Type B pancreatic cell (in vitro differentiated cells): ENCODE measurements around the gene NLGN4Y. TPM values are rescaled to one million over a fixed set of nuclear protein-coding genes. Genes with fewer than 3 reads are reported as not detected.

Experiments
- DNase-seq: peaks from one replicate; pipeline ENCODE4 v3.0.0; 2021; ENCODE audit warnings: mixed read lengths; ENCODE audit not compliant: unreplicated experiment; ENCODE audit errors: extremely low spot score
- H3K27ac Mint-ChIP-seq: 2 replicates; pipeline ENCODE4 v1.8.0; 2021; ENCODE audit warnings: mild to moderate bottlenecking, mixed read lengths
- H3K27me3 Mint-ChIP-seq: 2 replicates; pipeline ENCODE4 v1.8.0; 2021; ENCODE audit warnings: mixed read lengths
- H3K36me3 Mint-ChIP-seq: 2 replicates; pipeline ENCODE4 v1.8.0; 2021; ENCODE audit warnings: mixed read lengths
- H3K4me1 Mint-ChIP-seq: one replicate; pipeline ENCODE4 v1.8.0; 2021; ENCODE audit warnings: mixed read lengths; ENCODE audit not compliant: unreplicated experiment
- H3K4me3 Mint-ChIP-seq: 2 replicates; pipeline ENCODE4 v1.8.0; 2021; ENCODE audit warnings: mild to moderate bottlenecking, mixed read lengths
- H3K9me3 Mint-ChIP-seq: 2 replicates; pipeline ENCODE4 v1.8.0; 2021; ENCODE audit warnings: mixed read lengths
- CTCF ChIP-seq: fragments of 200-600 bp; sonication (generic); conservative IDR thresholded peaks from 2 replicates; pipeline ENCODE4 v1.5.0; 2021; ENCODE audit warnings: antibody characterized with exemption, mild to moderate bottlenecking
- total RNA-seq: library from RNA; stranded (reverse); gene quantifications from 2 replicates; pipeline ENCODE4 v1.2.1, GENCODE V29; 2021; ENCODE audit warnings: low replicate concordance

Gene NLGN4Y
- total RNA-seq, 1 donor from 2014 or later, result not detected

DNA sequence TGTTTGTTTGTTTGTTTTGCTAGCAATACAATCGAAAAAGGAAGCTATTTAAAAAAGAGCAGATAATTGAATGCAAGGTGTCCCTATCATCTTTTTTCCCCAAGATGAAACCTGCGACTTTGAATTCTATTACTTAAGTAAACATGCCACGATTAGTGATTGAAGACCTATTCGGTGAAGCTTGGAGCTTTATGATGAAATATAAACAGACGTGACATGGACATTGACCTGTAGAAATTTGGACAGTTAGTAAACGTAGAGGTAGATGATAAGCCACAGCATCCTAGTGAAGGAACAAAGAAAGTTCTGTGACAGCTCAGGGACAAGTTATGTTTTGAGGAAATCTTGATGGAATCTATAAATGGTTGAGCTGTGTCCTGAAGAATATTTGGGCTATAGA, 103.9 kb downstream of the NLGN4Y start:
- TF ChIP-seq CTCF, result no peak

DNA sequence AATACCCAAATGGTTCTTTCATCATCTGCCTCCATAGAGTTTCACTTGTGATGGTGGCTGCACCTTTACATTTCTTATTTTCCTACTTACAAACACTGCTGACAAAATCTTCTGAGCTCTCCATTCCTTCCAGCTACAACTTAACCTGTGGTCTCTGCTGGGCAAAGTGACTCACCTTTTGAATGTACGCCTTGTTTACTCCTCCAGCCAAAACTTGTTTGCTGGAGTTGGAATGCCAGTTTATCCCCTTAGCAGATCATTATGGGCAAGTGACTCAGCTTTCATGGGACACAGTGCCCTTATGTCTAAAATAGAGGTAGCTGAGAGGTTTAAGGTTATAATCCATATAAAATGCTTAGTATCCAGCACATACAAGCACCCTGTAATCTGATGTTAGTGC, 107.3 kb downstream of the NLGN4Y start:
- no peak overlapping the region for H3K27ac Mint-ChIP-seq
- H3K36me3 Mint-ChIP-seq, result no peaks in the 10 kb centered on the region
- H3K9me3 Mint-ChIP-seq, result no peaks in the 10 kb centered on the region
- no peak for DNase-seq
- no peak for TF ChIP-seq CTCF
- H3K4me1 Mint-ChIP-seq, result no peaks in the 10 kb centered on the region
- no peaks in the 10 kb centered on the region for H3K27me3 Mint-ChIP-seq
- H3K4me3 Mint-ChIP-seq, result no peak overlapping the region

More for the DNA sequence above, 103.9 kb downstream of the NLGN4Y start:
- Mint-ChIP-seq H3K36me3 (no peaks in the 10 kb centered on the region), H3K4me1 (no peaks in the 10 kb centered on the region), H3K9me3 (no peaks in the 10 kb centered on the region), H3K27me3 (no peaks in the 10 kb centered on the region), H3K27ac (no peak overlapping the region), H3K4me3 (no peak overlapping the region)
- no peak for DNase-seq

- no peak for DNase-seq
Measured at GRCh38 chrY:14633718-14634117, 109.4 kb downstream of the NLGN4Y start.

DNA sequence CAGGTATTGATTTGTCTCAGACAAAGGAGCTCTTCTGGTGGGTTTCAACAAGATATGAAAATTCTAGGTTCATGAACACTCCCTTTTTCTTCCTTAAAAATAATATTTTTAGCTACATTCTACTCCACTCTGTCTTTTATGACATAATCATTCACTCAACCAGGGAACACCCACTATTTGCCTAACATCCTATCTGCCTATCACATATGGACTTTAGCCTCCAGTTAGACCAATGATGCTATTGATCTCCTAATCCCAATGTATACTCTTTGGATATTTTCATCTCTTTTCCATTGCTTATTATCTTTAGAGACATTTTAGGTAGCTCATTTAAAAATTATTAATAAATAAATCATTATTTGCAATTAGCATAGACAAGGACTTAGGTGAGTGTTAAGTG, 110.6 kb downstream of the NLGN4Y start:
- H3K4me3 Mint-ChIP-seq, result no peak overlapping the region
- DNase-seq, result no peak
- H3K9me3 Mint-ChIP-seq, result no peaks in the 10 kb centered on the region
- no peak overlapping the region for H3K27ac Mint-ChIP-seq
- H3K27me3 Mint-ChIP-seq, result no peaks in the 10 kb centered on the region
- no peaks in the 10 kb centered on the region for H3K36me3 Mint-ChIP-seq
- no peaks in the 10 kb centered on the region for H3K4me1 Mint-ChIP-seq
- TF ChIP-seq CTCF, result no peak

More at GRCh38 chrY:14633718-14634117, 109.4 kb downstream of the NLGN4Y start:
- H3K9me3 Mint-ChIP-seq, result no peaks in the 10 kb centered on the region
- no peaks in the 10 kb centered on the region for H3K4me1 Mint-ChIP-seq
- H3K27me3 Mint-ChIP-seq, result no peaks in the 10 kb centered on the region
- no peak for TF ChIP-seq CTCF
- no peaks in the 10 kb centered on the region for H3K36me3 Mint-ChIP-seq
- H3K27ac Mint-ChIP-seq, result no peak overlapping the region
- no peak overlapping the region for H3K4me3 Mint-ChIP-seq

DNA sequence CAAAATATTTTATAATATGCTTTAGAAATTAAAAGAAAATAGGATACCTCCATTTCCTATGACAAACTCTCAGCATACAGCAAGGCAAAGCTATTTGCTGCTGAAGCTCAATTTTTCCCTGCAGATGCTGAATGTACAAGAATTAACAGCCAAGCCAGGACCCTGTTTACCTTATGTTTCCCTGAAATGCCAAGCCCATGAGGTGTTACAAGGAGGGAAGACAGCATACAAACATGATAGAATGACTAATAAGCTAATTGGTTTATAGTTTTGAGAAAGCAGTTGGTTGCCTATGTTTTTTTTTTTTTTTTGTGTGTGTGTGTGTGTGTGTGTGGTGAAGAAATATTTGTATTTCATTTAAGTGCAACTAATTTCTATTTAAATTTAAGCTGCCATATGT, 113.2 kb downstream of the NLGN4Y start:
- Mint-ChIP-seq H3K36me3 (no peaks in the 10 kb centered on the region), H3K27ac (no peak overlapping the region), H3K9me3 (no peaks in the 10 kb centered on the region)

More for the DNA sequence above, 113.2 kb downstream of the NLGN4Y start:
- TF ChIP-seq CTCF, result no peak
- Mint-ChIP-seq H3K4me3 (no peak overlapping the region), H3K4me1 (no peaks in the 10 kb centered on the region), H3K27me3 (no peaks in the 10 kb centered on the region)
- no peak for DNase-seq
